ENCODE results near the gene PRKACG.
"Not testable (repeated sequence)": the region's sequence is repeated elsewhere in the genome, so short reads cannot be mapped to it uniquely, and the experiment has no call there.

PRKACG gene

DNA sequence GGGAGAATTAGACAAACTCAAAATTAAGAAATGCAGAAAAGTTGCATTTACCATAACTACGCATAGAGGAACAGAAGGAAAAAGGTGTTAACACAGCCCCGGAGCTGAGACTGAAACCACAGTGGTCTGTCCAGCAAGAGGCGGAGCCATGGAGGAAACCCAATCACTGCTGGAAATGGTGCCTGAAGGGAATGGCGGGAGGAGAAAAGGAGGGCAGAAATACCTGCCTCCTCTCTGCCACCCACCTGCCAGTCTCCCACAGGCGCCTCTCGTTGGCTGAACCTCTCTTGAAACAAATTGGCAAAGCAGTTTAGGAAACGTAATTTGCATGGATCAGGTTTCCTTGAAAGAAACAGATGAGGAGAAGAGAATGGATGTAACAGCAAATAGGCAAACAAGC, 9.7 kb upstream of the PRKACG start:
- no peak for DNase-seq (ENCODE audit: low spot score)

DNA sequence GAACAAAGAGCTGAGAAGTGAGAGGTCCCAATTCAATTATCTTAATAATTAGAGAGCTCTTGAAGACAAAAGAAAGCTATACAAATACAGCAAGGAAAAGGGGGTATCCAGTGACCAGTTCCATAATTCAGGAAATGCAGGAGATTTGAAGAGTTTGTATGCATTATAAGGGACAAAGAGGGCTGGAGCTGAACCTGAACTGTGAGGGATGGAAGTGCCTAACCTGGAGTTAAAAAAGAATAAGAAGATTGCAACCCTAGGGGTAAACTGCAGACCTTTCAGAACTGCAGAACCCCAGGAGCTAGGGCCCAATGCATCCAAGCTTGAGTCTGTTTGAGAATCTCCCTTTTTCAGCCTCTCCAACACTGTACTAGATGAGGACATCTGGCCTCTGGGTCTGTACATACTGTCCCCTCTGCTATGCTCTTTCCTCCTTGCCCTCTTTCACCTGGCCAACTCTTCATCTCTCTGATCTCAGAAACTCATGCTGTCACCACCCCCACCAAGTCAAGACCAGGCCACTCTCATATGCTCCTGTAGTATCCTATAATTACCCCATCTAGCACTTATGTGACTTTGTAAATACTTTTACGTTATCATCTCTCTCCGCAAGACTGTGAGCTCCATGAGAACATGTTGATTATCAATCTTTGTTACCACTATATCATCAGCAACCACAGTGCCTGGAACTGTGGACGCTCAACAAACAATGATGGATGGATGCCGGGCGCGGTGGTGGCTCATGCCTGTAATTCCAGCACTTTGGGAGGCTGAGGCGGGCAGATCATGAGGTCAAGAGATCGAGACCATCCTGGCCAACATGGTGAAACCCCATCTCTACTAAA, 6.6 kb upstream of the PRKACG start:
- no peak for DNase-seq (ENCODE audit: low spot score)

DNA sequence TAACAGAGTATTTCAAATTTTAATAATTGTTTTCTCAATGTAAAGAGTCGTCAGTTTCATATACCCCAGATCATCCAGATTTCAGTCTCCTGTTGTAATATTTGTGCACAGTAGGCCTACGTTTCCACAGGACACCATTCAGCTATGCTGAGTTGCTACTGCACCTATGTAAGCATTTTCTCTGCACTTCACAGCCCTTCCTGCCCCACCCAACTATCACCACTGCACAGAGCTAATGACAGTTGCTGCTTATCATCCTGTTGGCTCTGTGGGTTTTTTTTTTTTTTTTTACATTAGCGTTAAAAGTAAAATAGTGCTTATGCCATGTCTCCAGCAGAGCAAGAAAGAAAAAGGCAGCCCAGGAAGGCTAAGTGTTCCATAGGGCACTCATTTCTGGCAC, 5.9 kb upstream of the PRKACG start:
- no peak for DNase-seq (ENCODE audit: low spot score)

DNA sequence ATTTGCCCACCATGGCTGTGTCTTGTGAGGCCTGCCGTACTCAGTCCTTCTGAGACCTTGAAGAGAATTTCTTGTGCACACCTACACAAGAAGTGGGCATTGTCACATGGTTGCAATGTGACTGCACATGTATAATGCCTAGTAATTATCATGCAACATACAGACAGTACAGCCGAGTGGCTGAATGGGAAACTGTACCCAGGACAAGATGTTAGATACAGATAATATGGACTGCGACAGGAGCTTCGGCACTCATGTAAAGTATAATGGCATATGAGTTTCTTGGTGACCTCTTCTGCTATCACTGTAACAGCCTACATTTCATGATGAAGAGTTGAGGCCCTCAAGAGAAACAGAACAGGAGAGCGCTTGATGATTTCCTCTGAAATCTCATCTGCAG, 4.8 kb upstream of the PRKACG start:
- no peak for DNase-seq (ENCODE audit: low spot score)

DNA sequence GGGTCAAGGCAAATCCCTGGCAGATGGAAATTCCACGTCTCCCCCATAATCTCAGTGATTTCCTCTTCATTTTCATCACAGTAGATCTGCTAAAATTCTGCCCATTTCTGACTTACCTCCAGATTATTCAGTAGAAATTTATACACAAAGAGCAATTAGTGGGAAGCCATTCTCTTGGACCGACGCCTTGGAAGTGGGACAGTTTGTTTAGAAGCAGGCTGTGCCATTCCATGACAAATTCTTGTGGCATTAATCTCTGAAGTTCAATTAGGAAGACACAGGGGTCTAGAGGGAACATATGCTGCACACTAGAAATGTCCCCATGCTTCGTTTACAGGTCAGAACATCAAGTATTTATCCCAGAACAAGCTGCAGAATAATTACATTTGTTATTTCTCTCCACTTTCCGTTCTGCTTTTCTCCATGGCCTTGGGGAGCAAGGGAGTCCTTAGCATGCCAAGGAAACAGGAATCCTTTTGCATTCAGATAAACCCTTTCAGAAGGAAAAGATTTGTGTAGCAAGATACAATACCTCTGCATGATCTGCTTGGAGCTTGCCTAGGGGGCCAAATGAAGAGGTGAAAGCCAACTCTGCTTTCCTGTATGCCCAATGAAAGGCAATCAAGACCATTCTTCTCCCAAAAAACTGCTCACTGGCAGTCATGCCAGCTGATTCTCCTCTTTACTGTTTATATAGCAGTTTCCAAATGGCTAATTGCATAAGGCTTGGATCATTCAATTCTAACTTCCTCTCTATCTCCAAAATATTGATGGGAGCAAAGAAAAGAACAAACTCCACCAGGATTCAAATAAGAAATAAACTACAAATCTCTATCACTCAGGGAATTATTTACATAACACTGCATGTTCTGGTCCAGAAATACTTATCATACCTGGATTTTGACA, 2.5 kb upstream of the PRKACG start:
- DNase-seq (ENCODE audit: low spot score), result no peak

DNA sequence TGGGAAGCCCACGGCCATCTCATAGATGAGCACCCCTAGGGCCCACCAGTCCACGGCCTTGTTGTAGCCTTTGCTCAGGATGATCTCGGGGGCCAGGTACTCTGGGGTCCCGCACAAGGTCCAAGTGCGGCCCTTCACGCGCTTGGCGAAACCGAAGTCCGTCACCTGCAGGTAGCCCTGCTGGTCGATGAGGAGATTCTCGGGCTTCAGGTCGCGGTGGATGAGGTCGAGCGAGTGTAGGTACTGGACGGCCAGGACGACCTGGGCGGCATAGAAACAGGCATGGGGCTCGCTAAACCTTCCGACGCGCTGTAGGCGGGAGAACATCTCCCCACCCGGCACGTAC, 558 bp downstream of the PRKACG start:
- DNase-seq (ENCODE audit: low spot score), result no peak

DNA sequence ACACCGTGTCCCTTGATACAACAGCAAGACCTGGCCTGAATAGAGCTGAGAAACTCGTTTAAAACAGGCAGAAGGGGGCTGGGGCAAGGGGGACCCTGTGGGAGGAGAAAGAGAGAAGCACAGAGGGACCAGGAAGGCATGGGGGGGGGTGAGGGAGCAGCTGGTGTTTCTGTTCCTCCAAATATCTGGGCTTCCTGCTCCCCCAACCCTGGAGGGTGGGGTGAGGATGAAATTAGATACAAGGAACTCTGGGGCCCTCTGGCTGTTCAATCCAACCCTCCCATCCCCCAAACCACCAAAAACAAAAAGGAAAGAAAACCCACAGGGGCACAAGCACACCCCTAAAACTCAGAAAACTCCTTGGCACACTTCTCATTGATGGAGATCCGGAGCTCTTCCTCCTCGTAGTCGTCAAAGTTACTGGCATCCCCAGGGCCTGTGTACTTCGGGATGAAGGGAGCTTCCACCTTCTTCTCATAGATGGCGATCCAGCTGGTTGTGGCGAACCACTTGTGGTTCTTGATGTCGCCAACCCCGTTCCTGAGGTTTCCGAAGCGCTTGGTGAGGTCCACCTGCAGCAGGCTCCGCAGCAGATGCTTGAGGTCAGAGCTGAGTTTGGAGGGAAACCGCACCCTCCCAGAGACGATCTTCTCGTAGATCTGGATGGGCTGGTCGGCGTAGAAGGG, 1.1 kb downstream of the PRKACG start:
- no peak for DNase-seq (ENCODE audit: low spot score)

DNA sequence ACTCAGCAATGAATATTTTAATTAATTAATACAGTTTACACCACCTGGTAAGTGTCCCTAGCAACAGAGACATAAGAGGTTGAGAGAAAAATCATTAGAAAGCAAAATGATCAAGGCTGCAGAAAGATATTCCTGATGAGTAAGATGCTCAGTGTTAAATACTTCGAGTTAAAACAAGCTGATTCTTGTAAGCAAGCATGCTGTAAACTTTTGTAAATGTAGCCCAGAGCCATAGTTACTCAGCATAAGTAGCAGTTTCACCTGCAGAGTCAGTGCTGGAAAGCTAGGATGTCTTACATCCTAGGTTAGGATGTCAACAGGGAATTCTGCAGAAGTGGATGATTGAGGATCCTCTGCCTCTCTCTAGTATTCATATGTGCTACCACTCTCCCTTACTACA, 4.2 kb downstream of the PRKACG start:
- no peak for DNase-seq (ENCODE audit: low spot score)

DNA sequence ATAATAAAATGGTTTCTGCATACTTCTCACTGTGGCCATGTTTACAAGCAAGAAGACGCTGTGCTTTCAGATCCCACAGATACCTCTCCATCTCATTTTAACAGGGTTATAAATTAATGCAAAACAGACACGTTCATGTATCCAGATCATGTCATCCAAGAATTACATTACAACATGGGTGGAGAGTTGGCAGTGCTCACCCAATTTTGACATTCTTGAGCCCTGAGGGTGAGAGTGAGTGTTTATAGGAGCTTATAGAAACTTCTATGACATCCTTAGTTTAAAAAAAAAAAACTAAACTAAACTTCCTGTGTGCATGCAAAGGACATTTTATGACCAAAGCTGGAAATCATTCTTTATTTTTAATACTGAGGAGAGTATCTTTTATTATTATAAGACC, 9.1 kb downstream of the PRKACG start:
- no peak for DNase-seq (ENCODE audit: low spot score)

DNA sequence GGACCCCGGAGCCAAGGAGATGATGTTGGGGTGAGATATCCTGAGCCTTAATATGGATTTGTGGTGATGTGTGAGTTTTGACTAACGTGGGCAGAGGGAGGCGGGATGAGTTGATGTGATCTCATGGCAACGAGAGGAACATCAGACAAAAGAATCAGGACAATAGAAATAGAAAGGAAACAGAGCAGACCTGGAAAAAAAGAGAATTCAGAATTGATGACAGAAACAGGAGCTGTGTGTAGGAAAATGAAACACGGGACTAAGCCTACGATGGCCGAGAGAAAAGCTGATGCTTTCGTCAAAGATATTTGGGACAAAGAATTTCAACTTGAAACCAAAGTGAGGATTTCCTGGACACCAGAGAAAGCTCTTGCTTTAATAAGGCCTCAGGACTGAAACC, 10.9 kb downstream of the PRKACG start:
- DNase-seq (ENCODE audit: low spot score), result no peak

DNA sequence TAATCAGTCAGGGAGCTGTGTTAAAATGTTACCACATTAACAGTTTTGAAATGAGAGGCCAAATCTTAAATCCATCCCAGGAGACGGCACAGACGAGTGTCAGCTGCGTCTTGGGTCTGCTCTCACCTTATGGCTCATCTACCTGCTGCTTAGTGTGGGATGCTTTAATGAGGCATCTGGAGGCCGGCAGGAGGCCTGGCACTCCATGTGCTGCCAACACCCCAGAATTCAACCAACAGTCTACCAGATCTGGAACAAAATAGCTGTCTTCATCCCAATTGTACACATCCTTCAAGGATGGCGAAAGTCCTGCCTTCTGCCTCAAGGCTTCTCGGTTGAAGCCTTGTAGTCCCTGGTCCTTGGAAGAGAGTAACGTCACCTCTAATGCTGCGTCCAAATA, 12.0 kb downstream of the PRKACG start:
- DNase-seq (ENCODE audit: low spot score), result no peak

DNA sequence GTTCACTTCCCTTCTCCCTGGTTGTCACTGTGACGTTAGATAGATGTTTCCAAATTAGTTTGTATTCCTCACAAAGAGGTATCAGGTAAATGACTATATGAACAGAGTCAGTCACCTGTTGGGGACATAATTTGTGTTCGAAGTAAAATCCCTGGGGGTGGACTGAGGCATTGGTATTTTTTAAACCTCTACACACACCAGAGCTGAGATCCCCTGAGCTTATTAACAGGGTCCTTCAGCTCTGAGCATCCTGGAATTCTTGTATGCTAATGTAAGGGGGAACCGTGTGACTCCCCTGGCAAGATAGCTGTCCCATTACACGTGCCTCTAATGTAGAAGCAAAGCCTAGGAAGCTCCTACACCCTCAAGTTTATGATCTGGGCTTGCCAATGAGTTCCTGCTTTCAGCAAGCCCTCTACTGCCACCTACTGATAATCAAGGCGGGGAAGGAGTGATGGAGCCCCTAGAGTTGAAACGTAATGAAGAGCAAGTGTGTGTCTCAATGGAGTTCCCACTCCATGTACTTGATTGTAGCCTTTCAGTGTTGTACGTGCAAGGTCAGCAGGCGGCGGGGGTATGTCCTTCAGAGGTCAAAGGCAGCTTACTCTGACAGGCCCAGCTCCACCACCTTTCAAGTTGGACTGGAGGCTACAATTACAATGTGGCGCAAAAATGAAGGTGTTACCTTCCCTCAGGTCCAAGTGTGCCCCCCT, 14.4 kb downstream of the PRKACG start:
- peak; percentile 65 for DNase-seq (ENCODE audit: low spot score)

DNA sequence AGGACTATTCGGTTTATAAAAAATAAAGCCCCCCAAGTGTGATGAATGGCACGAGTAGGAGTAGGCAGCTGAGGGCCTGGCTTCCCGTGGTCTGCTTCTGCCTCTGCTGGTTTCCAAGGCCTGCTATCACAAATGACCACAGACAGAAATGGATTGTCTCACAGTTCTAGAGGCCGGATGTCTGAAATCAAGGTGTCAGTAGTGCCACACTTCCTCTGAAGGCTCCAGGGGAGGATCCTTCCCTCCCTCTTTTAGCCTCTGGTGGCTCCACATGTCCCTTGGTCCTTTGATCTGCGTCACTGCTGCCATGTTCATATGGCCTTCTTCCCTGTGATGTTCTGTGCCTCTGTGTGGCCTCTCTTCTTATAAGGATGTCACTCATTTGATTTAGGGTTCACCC, 15.1 kb downstream of the PRKACG start:
- no peak for DNase-seq (ENCODE audit: low spot score)

DNA sequence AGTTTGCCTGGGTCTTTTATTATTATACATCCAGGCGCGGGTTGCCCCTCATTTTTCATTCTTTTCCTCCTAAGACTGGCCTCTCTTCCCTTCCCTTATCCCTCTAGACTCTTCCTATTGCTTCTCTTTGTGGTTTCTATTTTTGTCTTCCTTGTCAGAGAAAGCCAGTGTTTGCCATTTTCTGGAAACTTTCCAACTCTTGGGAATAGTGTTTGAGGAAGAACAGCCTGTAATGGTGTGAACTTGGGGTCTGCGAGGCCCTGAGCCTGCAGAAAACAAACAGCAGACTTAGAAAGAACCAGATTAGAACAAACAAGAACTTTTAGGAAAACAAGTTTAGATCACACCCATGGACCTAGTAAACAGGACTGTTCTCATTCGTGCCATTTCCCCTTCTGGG, 15.5 kb downstream of the PRKACG start:
- DNase-seq (ENCODE audit: low spot score), result no peak

DNA sequence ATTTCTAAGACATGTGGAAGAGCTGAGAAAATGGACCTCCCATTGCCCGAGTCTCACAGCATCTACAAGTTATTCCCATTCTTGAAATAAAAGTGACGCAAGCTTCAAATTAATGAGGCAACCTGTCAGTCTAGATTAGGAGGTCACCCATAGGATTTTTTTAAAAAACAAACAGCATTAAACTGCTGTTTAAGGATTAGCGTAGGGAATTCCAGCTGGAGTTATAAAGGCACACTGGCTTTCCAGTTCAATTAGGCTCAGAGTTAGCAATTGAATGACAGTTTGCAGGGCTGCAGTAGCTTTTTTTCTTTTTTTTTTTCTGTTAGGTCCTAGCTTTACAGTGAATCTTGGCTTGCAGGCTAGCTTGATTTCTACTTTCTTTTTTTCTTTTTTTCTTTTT, 16.2 kb downstream of the PRKACG start:
- DNase-seq (ENCODE audit: low spot score), result no peak

DNA sequence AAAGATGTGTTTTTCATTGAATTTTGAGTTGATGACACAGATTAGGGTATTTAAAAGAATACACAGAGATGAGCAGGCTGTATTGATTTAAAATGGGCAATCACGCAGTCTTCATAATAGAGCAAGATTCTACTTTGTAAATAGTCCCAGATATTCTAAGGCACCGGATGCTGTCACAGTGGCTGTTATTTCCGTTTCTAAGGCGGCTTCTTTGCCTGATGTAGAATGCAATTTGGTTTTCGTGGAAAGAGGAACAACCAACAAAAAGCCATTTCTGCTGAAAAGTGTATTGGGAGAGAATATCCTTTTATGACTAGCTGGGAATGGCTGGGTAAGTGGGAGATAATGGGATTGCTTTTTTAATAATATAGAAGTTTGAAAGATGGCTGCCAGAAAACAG, 17.5 kb downstream of the PRKACG start:
- DNase-seq (ENCODE audit: low spot score), result no peak

DNA sequence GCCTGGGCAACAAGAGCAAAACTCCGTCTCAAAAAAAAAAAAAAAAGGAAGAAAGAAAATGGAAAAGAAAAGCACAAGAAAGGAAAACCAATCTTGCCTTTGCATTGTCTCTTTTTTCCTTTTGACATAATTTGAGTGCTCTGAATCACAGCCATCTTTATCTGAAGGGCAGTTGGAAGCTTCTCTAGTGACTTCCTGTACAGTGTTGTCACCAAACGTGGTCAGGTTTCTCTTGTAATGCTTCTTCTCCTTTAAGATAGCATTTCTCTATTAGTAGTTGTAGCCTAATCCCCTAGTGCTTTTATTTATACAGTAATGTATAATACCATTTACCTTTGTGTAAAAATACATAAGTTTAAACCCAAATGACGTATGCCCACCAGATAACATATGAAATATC, 18.1 kb downstream of the PRKACG start:
- DNase-seq (ENCODE audit: low spot score), result no peak

DNA sequence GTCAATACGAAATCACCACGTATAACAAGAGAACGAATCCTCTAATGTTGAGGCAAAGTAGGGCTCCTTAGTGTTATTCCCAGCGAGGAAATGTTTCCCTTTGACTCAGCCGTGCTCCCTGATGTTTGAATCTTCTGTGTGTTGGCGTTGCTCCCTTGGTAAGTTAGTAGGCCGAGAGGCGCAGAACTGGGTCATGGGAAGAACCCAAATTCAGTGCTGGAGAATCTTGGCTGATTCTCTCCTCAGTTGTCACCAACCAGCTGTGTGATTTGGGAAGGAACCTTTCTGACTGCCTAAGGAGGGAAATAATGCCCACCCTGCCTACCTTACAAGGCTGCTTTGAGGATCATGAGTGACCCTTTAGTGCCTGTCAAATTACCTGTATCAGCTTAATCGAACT, 22.5 kb downstream of the PRKACG start:
- DNase-seq (ENCODE audit: low spot score), result no peak

DNA sequence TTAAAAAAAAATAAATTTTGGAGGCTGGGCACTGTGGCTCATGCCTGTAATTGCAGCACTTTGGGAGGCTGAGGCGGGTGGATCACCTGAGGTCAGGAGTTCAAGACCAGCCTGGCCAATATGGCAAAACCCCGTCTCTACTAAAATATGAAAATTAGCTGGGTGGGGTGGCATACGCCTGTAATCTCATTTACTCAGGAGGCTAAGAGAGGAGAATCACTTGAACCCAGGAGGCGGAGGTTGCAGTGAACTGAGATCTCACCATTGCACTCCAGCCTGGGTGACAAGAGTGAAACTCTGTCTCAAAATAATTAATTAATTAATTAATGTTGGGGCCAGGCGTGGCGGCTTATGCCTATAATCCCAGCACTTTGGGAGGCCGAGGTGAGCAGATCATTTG, 27.0 kb downstream of the PRKACG start:
- DNase-seq (ENCODE audit: low spot score), result not testable (repeated sequence)

DNA sequence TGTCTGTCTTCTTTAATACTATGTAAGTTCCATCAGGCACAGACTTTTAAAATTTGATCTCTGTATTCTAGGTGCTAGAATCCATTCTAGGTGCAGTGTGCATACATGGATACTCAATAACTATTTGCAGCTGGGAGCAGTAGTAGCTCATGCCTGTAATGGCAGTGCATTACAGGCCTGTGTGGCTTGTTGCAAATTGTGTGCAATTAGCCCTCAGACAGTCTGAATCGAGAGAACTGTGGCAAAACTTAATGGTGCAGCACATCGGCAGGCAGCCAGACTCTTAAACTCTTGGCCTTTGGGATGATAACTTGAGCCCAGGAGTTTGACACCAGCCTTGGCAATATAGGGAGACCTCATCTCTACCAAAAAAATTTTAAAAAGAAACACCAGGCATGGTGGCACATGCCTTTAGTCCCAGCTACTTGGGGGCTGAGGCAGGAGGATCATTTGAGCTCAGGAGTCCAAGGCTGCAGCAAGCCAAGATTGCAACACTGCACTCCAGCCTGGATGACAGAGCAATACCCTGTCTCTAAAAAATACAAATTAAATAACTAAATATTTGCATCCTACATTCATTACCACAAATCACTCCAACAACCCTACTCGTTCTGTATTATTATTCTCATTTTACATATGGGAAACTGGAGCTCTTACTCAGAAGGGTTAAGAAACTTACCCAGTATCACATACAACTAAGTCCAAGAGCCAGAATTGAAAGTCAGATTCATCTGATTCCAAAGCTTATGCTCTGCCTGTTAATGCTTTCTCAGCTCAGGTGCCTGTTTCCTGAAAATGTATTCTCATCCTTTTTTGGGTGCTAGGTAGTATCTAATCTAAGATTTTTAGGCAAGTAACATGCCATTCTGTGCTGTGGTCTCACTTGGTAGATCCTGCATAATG, 30.1 kb downstream of the PRKACG start:
- DNase-seq (ENCODE audit: low spot score), result no peak

DNA sequence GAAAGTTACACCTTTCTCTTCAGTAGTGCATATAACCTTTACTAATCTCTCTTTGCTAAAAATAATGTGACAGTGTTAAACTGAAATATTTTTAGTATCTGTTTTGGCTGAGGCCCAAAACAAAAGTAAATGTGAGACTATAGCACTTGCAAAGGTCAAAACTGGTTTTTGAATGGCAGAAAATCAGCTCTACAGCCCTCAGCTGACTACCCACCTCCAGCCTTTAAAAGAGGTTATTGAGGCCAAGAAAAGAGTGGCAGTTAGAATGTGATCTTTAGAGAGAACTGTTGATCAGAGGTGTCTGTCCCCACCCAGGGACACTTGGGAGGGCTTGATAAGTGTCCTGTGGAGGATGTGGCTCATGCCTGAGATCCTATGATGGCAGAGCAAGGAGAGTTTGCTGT, 30.9 kb downstream of the PRKACG start:
- no peak for DNase-seq (ENCODE audit: low spot score)

Data from putamen (tissue), 1 donor.